GM18867 (cell line): ENCODE measurements around the gene IMMP2L.
"Not testable (repeated sequence)": the region's sequence is repeated elsewhere in the genome, so short reads cannot be mapped to it uniquely, and the experiment has no call there.

Source experiments
- ATAC-seq: cut with Tn5 transposase; IDR thresholded peaks from one replicate; pipeline ENCODE4 v1.9.1; 2021; ENCODE audit warnings: mild to moderate bottlenecking, moderate library complexity; ENCODE audit not compliant: unreplicated experiment

IMMP2L gene

GRCh38 chr7:111091593-111092358, 470.5 kb downstream of the IMMP2L start:
- ATAC-seq = no peak

GRCh38 chr7:111090846-111091245, 471.4 kb downstream of the IMMP2L start, which contains the start of gene LRRN3:
Gene LRRN3, plus strand, starts transcription at chr7:111091127. Its CDS starts 31,646 bp downstream, at chr7:111122773.
- ATAC-seq = no peak

DNA sequence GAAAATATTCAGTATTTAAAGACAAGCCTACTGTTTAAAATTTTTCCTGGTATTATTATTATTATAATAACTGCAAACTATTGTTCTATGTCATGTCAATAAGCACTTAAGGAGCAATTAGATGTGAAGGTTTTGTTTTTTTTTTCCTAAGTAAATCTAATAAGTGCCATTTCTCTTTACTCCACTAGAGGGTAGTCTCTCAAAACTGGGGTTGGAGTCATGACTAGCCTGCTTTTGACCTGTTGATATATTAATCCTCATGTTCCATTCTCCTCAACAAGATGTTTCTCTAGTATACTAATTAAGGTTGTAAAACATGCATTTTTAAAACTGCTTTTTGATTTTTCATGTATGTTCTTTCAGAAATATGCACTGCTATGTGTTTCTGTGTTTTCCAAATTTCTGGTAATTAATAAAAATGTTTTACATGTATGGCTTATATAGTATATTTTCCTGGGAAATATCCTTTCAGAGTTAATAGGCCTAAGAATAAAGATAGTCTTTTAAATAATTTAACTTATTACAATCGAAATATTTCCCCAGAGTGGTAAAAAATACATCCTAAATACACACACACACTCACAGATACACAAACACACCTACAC, 472.4 kb downstream of the IMMP2L start:
- ATAC-seq = peak; percentile 46

- ATAC-seq = no peak
Observed at GRCh38 chr7:111088328-111088727, 474.0 kb downstream of the IMMP2L start.

GRCh38 chr7:111086532-111086931, 475.8 kb downstream of the IMMP2L start:
- ATAC-seq = no peak

DNA sequence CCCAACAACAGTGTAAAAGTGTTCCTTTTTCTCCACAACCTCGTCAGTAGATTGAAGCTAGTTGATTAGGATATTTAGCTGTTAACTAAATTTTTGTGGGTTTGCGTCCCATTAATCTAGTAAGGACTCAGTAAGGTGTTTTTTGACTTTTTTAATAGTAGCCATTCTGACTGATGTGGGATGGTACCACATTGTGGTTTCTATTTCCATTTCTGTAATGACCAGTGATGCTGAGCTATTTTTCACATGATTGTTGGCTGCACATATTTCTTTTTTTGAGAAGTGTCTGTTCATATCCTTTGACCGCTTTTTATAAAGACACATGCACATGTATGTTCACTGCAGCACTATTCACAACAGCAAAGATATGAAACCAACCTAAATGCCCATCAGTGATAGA, 476.9 kb downstream of the IMMP2L start:
- ATAC-seq = no peak

- ATAC-seq = peak; percentile 99
Observed at GRCh38 chr7:111083413-111083812, 478.9 kb downstream of the IMMP2L start.

GRCh38 chr7:111082351-111082750, 479.9 kb downstream of the IMMP2L start:
- no peak for ATAC-seq

DNA sequence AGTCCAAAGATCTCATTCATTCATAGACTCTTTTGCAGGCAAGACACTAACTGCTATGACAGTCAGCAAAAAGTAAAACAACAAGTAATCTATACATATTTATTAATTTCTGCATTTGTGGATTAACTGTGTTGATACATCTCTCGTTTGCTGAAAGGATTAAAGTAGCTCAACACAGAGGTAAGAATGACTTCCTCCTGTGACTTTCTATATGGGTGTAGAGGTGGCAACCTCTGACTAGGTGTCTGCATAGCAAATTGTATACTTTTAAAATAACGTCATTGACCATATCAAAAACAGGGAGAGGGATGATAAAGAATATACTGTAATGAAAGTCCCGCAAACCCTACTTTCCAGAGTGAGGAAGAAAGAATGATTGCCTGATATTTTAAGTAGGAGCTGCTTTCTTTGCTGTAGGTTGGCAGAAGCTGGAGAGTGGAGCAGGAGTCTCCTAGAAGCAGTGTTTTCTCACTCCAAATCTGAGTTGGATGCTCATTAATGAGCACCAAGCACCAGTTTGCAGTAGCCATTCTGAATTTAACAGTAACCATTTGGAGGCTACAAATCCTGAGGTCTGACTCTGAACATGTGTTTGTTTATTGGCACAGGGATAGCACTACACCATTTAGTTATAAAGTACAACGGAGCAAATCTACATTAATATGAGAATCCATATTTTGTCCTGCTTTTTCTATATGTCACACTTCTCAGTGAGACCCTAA, 480.6 kb downstream of the IMMP2L start:
- no peak for ATAC-seq

DNA sequence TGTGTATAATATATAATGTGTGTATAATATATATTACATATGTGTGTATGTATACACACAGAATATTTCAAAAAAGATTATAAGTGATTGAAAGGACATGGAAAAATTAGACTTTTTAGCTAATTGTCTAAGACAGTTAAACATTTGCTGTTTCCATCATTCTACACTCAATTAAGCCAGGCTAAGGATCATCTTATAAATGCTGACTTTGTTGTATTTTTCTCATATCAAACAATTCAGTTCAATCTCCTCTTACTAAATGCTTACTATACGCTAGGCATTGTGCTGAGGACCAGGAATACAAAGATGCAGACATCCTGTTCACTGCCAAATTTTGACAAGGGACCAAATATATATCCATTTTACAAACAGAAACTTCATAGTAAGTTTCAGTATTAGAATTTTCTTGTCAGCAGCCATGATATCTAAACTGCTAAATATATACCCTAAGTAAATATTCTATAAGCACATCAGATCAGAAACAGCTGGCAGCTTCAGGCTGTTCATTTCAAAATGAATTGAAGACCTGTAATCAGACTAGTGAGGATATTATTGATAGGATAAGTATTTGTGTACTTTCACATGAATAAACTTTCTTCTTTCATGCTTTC, 481.7 kb downstream of the IMMP2L start:
- no peak for ATAC-seq

GRCh38 chr7:111077001-111077400, 485.3 kb downstream of the IMMP2L start:
- ATAC-seq = no peak

DNA sequence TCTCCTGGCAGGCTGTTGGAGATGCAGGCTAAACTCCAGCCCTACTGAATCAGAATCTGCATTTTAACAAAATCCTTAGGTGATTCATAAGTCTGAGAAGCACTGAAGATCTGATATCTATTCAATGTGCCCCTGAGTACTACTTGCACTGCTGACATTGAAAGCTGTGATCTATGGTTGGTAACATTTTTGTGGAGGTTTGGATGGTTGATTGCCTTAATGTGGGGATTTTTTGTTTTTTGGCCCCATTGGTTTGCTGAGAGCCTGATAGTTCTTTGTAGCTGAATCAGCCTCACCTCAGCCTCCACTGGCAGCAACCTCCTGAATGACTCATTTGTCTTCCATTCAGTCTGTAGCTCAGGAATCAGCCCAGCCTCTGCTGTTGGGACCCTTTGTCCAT, 486.1 kb downstream of the IMMP2L start:
- no peak for ATAC-seq

DNA sequence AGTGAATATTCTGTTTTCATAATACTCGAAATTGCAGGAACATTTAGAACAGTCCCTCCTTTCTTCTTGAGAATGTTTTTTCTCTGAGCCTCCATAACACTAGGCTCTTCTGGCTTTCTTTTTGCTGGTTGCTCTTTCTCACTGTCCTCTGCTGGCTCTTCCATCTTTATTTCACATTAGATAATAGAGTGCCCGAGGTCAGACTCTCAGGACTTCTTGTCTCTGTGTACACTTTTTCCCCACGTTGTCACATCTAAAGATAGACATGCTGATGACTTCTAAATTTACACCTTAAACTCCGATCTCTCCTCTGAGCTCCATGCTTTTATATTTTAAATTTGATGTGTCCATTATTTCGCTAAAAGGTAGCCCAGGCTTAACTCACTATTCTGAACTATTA, 486.8 kb downstream of the IMMP2L start:
- no peak for ATAC-seq

- ATAC-seq = no peak
Observed at GRCh38 chr7:111074748-111075146, 487.5 kb downstream of the IMMP2L start.

DNA sequence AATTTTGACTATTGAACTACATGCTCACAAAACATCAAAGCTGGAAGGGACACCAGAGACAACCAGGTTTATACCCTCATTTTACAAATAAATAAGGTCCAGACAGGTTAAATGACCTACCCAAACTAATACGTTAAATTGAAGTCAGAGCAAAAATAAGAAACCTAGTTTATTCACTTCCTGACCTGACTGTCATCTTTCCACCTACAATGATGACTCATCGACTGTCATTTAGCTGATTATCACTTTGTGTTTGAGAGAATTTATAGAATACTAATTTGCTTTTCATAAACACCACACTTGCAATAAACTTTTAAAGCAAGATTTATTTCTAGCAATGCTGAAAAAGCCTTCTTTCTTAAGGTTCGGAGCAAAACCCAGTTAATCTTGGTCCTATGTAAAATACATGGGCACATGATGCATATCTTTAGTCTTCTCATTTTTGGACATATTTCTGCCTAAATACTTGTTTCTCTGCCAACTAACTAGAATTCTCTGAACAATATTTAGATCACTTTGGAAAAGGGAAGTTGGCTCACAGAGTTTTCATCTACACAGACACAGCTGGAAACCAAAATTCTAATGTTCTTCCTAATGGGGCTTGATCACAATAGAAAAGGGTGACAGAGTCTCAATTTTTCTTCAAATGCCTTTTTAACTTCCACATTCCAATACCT, 488.1 kb downstream of the IMMP2L start:
- ATAC-seq = peak; percentile 51

GRCh38 chr7:111072658-111073057, 489.6 kb downstream of the IMMP2L start:
- ATAC-seq = not testable (repeated sequence)

DNA sequence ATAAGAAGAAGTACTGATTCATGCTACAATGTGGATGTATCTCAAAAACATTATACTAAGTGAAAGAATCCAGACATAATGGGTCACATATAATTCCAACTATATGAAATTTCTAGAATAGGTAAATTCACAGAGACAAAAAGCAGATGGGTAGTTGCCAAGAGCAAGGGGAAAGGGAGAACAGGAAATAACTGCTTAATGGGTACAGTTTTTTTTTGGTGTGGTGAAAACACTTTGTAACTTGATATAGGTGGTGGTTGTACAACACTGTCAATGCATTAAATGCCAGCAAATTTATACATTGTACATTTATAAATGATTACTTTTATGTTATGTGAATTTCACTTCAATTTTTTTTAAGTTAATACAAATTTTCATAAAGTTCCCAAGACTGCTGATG, 490.7 kb downstream of the IMMP2L start:
- ATAC-seq = no peak

DNA sequence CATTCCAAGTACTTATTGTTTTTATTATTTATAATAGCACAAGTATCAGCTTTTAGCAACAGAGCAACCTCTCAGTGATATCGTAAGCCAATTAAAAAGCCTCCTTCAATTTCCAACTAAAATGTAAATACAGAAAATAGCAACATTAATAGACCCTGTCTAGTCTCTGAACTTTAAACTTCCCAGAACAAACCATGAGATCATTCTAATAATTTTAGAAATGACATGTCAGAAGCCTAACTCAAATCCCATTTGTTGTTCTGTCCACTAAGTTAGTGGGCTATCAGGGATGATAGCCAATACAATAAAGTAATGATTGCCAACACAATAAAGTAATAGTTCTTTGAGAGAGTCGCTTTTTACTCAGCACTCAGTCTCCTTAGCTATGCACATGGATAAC, 493.7 kb downstream of the IMMP2L start:
- ATAC-seq = no peak

- no peak for ATAC-seq
Observed at GRCh38 chr7:111067682-111068081, 494.6 kb downstream of the IMMP2L start.

DNA sequence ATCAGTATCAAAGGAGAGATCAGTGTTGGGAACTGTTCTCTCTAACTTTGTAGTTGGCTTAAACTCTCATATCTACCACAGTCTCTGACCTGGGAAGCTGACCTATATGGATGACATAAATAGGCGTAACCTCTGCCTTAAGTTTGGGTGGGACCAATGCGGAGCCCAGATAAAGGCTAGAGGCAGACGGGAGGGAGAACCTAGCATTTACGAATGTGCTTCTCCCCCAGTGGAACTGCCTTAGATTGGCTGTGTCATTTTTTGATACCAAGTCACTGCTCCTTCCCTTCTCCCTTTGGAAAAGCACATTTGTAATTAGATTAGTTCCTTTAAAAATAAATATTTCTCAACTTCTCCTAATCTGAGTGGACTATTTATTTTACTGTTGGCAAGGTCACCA, 495.0 kb downstream of the IMMP2L start:
- ATAC-seq = no peak

GRCh38 chr7:111063166-111063565, 499.1 kb downstream of the IMMP2L start:
- ATAC-seq = no peak
